Lower leg skin (tissue), 3 donors: ENCODE measurements around the gene PIGO.

ENCODE experiments used
- POLR2A ChIP-seq, 2 donors: fragments of 450-650 bp; IDR thresholded peaks; one replicate each; pipeline ENCODE4 v1.6.1; 2016 to 2017; ENCODE audit warnings: antibody characterized with exemption in 2 of 2, mild to moderate bottlenecking in 1 of 2, moderate library complexity in 1 of 2
- TF ChIP-seq, protein P1 (sequence below), 3 donors: fragments of 450-650 bp; IDR thresholded peaks; one replicate each; pipeline ENCODE4 v1.5.1; 2016; ENCODE audit warnings: antibody characterized with exemption in 3 of 3, mild to moderate bottlenecking in 3 of 3, moderate library complexity in 2 of 3

DNA sequence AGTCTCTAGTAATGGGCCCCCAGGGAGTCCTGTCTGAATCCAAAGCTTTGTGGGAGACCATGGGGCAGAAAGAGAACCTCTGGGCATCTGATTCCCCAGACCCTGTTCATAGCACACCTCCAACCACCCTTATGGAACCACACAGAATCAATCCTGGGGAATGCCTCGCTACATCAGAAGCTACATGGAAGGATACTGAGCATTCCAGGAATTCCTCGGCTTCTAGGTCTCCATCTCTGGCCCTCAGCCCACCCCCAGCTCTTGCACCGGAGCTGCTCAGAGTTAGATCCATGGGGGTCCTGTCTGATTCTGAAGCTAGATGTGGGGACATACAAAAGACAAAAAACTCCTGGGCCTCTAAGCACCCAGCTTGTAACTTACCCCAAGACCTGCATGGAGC lies 52.3 kb downstream of the PIGO start:
- TF ChIP-seq POLR2A (IDR thresholded peaks at IDR 0.05) = no peak
- TF ChIP-seq, protein P1, sequence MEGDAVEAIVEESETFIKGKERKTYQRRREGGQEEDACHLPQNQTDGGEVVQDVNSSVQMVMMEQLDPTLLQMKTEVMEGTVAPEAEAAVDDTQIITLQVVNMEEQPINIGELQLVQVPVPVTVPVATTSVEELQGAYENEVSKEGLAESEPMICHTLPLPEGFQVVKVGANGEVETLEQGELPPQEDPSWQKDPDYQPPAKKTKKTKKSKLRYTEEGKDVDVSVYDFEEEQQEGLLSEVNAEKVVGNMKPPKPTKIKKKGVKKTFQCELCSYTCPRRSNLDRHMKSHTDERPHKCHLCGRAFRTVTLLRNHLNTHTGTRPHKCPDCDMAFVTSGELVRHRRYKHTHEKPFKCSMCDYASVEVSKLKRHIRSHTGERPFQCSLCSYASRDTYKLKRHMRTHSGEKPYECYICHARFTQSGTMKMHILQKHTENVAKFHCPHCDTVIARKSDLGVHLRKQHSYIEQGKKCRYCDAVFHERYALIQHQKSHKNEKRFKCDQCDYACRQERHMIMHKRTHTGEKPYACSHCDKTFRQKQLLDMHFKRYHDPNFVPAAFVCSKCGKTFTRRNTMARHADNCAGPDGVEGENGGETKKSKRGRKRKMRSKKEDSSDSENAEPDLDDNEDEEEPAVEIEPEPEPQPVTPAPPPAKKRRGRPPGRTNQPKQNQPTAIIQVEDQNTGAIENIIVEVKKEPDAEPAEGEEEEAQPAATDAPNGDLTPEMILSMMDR (IDR thresholded peaks at IDR 0.05) = no peak
